Gastrocnemius medialis (tissue), 4 donors: ENCODE results near the gene CLEC10A. TPM values are rescaled to one million over a fixed set of nuclear protein-coding genes. Genes with fewer than 3 reads are reported as not detected.

Experiments used
- ATAC-seq, 2 donors: fragments of 150-250 bp; one replicate each; pipeline ENCODE4 v1.9.1; 2016
- DNase-seq, 2 donors: peaks; one replicate each; pipeline ENCODE4 v3.0.0-alpha.2; 2019
- H3K27ac ChIP-seq, 4 donors: fragments of 200-600 bp; sonication (generic); 1 replicate in 1 of 4; 2 replicates in 3 of 4; pipeline ENCODE4 v1.5.1; 2016 to 2018; ENCODE audit warnings: mild to moderate bottlenecking in 2 of 4, moderate library complexity in 1 of 4
- H3K27me3 ChIP-seq, 3 donors: fragments of 200-600 bp; sonication (generic) in 2 of 3; 1 replicate in 1 of 3; 2 replicates in 2 of 3; pipeline versions ENCODE4 v1.5.1 to v1.6.0; 2016 to 2019; ENCODE audit warnings: mild to moderate bottlenecking in 1 of 3, moderate library complexity in 1 of 3
- H3K36me3 ChIP-seq, 2 donors: fragments of 200-600 bp; sonication (generic) in 1 of 2; one replicate each; pipeline ENCODE4 v1.5.1; 2017 to 2018
- H3K4me1 ChIP-seq, 2 donors: fragments of 200-600 bp; sonication (generic) in 1 of 2; one replicate each; pipeline ENCODE4 v1.5.1; 2016 to 2017; ENCODE audit warnings: mild to moderate bottlenecking in 2 of 2
- H3K4me3 ChIP-seq, 4 donors: fragments of 200-600 bp; sonication (generic) in 3 of 4; 1 replicate in 1 of 4; 2 replicates in 3 of 4; pipeline ENCODE4 v1.5.1; 2016 to 2019; ENCODE audit warnings: mild to moderate bottlenecking in 2 of 4
- H3K9me3 ChIP-seq, 3 donors: fragments of 200-600 bp; sonication (generic) in 2 of 3; 1 replicate in 1 of 3; 2 replicates in 2 of 3; pipeline ENCODE4 v1.5.1; 2016 to 2019
- CTCF ChIP-seq, 5 experiments: fragments of 450-650 bp in 3 of 5; fragments of 200-600 bp in 2 of 5; sonication (generic) in 2 of 5; IDR thresholded peaks in 4 of 5; conservative IDR thresholded peaks in 1 of 5; 1 replicate in 4 of 5; 2 replicates in 1 of 5; pipeline ENCODE4 v1.5.1; 2016 to 2019; ENCODE audit warnings: antibody characterized with exemption in 5 of 5, mild to moderate bottlenecking in 3 of 5, moderate library complexity in 3 of 5
- POLR2A ChIP-seq, 2 donors: fragments of 450-650 bp; IDR thresholded peaks; one replicate each; pipeline ENCODE4 v1.6.1; 2017; ENCODE audit warnings: antibody characterized with exemption in 2 of 2, mild to moderate bottlenecking in 2 of 2, moderate library complexity in 2 of 2
- in situ Hi-C, 4 donors: fragments of 200-750 bp; cut with MboI; loops; one replicate each; pipeline versions ENCODE4 v1.15.0 to v1.8.0; 2017; ENCODE audit warnings: low sequenced_read_pairs in 4 of 4
- intact Hi-C: fragments of 100-400 bp; cut with DNase I; formaldehyde crosslinking; loops from one replicate; pipeline ENCODE4 v1.15.1; 2023; ENCODE audit warnings: low total_unique reads
- total RNA-seq, 4 donors: library from RNA; depleted of rRNA; stranded (reverse); fragments of >200 nt; gene quantifications; one replicate each; pipeline versions ENCODE4 v1.1.0 to v1.2.3, GENCODE V29; 2016

Gene CLEC10A
- total RNA-seq, 4 donors from 2014 or later = 1.3 to 2.8 (median 2.3) TPM; not detected in 1

GRCh38 chr17:7119314-7119713, 39.3 kb upstream of the CLEC10A start:
- ATAC-seq = no peak
- no peak for TF ChIP-seq CTCF (IDR thresholded peaks at IDR 0.05 in 4 of 5, conservative IDR thresholded peaks at IDR 0.05 in 1 of 5)
- TF ChIP-seq POLR2A (IDR thresholded peaks at IDR 0.05) = no peak

GRCh38 chr17:7114875-7115614, 35.0 kb upstream of the CLEC10A start:
- Histone ChIP-seq H3K4me1 (no peaks in the 10 kb centered on the region), H3K9me3 (no peaks in the 10 kb centered on the region), H3K36me3 (no peaks in the 10 kb centered on the region), H3K4me3 (no peak overlapping the region), H3K27ac (no peak overlapping the region), H3K27me3 (peaks cover 2 to 26% (median 15%) of the 10 kb centered on the region in 3 donors)
- in situ Hi-C loops (no loop called here), intact Hi-C loops (no loop called here)
- TF ChIP-seq POLR2A (IDR thresholded peaks at IDR 0.05) (no peak), CTCF (IDR thresholded peaks at IDR 0.05 in 4 of 5, conservative IDR thresholded peaks at IDR 0.05 in 1 of 5) (no peak)
- DNase-seq (no peak), ATAC-seq (peak in 1 of 2 donors; percentile 55)

More at GRCh38 chr17:7119314-7119713, 39.3 kb upstream of the CLEC10A start:
- in situ Hi-C loops (no loop called here), intact Hi-C loops (no loop called here)
- no peak for DNase-seq
- H3K4me1 ChIP-seq = no peaks in the 10 kb centered on the region
- no peaks in the 10 kb centered on the region for H3K9me3 ChIP-seq
- peaks cover 6 to 20% (median 18%) of the 10 kb centered on the region in 3 donors for H3K27me3 ChIP-seq
- H3K36me3 ChIP-seq = no peaks in the 10 kb centered on the region
- no peak overlapping the region for H3K4me3 ChIP-seq
- H3K27ac ChIP-seq = no peak overlapping the region

- Histone ChIP-seq H3K36me3 (no peaks in the 10 kb centered on the region), H3K4me1 (no peaks in the 10 kb centered on the region), H3K27me3 (peaks cover 0 to 21% (median 13%) of the 10 kb centered on the region in 3 donors), H3K4me3 (no peak within 1 kb of the TSS), H3K9me3 (no peaks in the 10 kb centered on the region), H3K27ac (no peak within 1 kb of the TSS)
- in situ Hi-C loops (no loop called here), intact Hi-C loops (no loop called here)
- no peak for TF ChIP-seq CTCF (IDR thresholded peaks at IDR 0.05 in 4 of 5, conservative IDR thresholded peaks at IDR 0.05 in 1 of 5)
- TF ChIP-seq POLR2A (IDR thresholded peaks at IDR 0.05) = no peak
- DNase-seq (no peak), ATAC-seq (no peak)
Measured at GRCh38 chr17:7114241-7114874, 34.3 kb upstream of the CLEC10A start, which contains the start of gene ASGR2. Gene ASGR2 (minus strand): TSS chr17:7114822. CDS start chr17:7114240, 582 bp downstream.

- DNase-seq (no peak), ATAC-seq (no peak)
- H3K4me1 ChIP-seq = no peaks in the 10 kb centered on the region
- no peak overlapping the region for H3K27ac ChIP-seq
- TF ChIP-seq CTCF (IDR thresholded peaks at IDR 0.05 in 4 of 5, conservative IDR thresholded peaks at IDR 0.05 in 1 of 5) = no peak
- no peak for TF ChIP-seq POLR2A (IDR thresholded peaks at IDR 0.05)
- H3K36me3 ChIP-seq = no peaks in the 10 kb centered on the region
- in situ Hi-C loops (no loop called here), intact Hi-C loops (no loop called here)
- no peaks in the 10 kb centered on the region for H3K9me3 ChIP-seq
- H3K4me3 ChIP-seq = no peak overlapping the region
- H3K27me3 ChIP-seq = peaks cover 0 to 19% (median 6%) of the 10 kb centered on the region in 3 donors
Measured at GRCh38 chr17:7113273-7114071, 33.4 kb upstream of the CLEC10A start.
